Stimulated activated CD4-positive, alpha-beta T cell treated with anti-CD3 and anti-CD28 coated beads, Interleukin-15, amount 100 ng/mL, for 1 hour (primary cell): Measurements from ENCODE around the gene FBXL17.

Experiments
- DNase-seq, 2 donors: peaks; one replicate each; pipeline ENCODE4 v3.0.0-alpha.2; 2020; ENCODE audit warnings: low read depth in 1 of 2, low spot score in 1 of 2

The FBXL17 gene

DNA sequence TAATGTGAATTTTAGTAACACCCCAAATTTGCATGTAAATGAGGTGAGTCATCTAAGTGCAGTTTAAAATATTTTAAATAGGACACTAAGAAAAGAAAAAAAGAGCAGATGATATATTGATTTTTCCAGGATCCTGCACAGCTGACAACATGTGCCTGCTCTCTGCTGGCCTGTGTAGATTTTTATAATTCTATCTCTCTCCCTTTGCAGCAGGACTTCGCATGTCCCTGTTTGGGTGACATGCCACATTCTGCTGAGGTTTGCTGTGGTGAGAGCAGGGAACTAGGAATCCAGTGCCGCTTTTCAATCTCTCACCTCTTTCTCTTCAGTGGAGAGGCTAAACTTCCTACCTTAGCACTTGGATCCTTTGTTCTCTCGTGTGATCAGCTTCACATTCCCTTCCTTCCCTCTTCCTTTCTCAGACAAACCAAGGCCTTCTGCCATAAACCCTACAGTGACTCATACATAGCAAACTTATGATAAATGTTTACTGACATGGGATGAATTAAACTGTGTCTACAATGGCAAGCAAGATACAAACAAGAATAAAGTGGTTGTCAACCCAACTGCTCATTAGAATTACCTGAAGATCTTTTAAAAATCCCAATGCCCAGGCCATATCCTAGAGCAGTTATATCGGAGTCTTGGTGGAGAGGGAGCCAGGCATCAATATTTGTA, 512.3 kb downstream of the FBXL17 start:
- no peak for DNase-seq

DNA sequence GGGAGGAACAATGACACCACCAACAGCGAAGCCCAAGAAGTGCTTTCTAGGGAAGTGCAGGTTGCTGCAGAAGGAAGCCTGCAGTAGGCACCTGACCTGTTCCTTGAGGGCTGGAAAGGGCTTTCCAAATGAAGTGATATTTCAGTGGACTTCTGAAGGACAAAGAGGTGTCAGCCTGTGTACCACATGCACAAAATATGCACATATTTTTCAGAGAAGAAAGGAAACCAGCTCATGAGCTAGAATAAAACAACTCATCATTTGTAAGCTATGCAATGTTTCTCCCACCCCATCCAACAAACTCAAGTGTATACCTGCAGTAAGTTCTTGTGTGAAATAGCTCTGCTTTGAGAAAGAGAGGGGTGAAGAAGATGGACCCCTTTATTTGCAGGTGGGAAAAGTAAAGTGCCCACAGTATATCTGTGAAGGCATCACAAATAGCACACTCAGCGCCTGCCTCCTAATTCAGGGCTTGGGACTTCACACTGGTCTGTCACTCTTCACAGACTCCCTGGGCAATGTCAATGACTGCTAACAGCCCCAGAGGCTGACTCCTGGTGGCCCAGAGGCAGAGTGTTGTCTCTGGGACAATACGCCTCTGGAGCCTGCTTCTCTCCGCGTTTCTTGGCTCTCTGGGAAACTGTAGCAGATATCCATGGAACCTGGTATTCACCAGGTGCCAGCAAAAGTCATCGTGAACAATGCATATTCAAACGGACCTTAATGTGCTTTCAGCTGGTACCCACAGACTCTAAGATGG, 513.1 kb downstream of the FBXL17 start:
- no peak for DNase-seq

DNA sequence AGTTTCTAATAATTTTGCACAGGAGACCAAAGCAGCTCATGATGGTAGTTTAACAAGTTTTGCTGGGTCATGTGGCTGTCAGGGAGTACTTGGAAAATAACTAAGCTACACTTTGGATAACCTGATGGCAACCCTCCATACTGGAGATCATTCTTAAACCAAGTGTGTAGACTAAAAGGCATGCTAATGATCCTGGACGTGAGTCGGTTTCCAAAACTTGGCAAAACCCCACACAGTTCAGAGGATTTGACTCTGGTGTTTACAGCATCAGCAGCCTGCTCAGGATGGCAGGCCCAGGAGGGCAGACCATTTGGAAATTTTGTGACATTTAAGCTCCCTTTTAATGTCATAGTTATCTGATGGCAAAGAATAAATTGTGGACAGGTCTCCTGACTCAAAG, 514.6 kb downstream of the FBXL17 start:
- no peak for DNase-seq

DNA sequence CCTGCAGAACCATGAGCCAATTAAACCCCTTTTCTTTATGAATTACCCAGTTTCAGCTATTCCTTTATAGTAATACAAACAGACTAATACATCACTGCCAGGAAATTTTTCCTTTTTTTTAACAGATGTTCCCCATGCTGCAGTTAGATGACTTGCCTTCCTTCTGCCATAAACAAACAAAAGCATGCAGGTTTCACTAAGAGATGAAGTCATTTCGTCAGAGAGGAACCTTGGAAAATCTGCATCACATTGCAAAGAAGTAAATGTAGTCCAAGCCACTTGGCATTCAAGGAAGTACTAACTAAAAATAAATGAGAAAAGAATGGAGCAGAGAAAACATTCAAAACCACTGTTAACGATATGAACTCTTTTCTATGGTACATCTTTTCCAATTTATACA, 517.1 kb downstream of the FBXL17 start:
- DNase-seq = no peak

DNA sequence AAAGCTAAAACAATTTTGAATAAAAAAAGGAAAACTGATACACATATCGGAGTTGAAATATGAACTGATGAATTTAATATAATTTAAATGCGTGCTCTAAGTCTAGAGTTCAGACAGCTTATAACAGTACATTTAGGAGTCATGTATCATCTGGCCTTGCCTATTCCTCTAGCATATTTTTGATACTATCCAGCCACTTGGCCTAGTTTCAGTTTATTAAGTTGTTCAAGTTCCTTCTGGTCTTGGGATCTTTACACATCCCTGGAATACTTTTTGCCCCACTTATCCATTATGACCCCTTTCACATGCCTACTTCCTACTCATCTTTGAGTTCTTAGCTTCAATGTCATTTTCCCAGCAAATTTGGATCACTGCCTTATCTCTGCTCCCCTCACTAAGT, 518.8 kb downstream of the FBXL17 start:
- no peak for DNase-seq

DNA sequence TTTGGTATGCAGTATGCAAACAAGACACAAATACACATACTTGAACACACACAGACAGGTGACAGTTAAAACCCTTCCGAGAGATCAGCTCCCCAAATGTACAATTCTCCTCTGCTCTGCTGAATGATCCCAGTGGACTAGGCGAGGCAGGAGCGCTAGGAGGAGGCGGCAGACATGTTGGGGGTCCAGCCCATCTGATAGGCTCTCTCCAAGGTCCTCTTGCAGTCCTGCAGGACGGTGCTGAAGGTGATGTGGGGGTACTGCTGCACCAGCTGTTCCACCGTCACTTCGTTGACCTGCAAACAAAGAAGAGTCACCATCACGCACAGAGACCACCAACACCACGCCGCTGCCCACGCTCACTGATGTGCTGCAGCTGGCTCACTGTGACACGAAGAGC, 520.3 kb downstream of the FBXL17 start:
- DNase-seq = no peak

DNA sequence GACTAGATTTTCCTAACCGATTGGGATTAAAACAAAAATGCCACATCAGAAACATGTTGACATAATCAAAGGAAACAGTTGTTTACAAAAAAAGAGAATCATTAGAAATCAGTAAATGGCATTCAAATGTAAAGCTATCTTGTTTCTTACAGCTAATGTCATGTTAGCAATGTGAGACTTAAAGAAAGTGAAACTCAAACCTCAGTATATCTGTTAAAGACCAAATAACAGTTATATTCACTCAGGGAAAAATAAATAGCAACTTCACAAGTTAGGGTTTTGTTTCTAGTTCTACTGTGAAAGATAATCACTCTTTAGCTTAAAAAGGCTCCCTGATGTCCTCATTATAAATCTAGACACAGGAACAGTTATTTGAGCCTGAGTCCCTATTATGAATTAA, 521.9 kb downstream of the FBXL17 start:
- no peak for DNase-seq

DNA sequence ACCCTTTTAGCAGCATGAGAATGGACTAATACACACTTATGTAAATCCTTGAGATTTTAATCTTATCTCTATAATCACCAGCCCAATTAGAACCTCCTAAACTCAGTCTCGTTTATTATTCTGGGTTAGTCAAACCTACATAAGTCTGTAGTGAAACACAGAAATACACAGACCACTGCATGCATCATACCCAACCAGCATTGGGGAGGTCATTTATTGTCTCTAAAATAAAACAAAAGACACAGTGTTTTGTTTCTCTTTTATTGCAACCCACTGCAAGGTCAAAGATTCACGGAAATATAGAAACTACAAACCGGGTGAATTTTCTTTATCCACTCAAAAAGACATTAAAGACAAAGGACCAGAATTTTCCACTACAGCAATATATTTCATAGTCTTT, 523.1 kb downstream of the FBXL17 start:
- DNase-seq = no peak

DNA sequence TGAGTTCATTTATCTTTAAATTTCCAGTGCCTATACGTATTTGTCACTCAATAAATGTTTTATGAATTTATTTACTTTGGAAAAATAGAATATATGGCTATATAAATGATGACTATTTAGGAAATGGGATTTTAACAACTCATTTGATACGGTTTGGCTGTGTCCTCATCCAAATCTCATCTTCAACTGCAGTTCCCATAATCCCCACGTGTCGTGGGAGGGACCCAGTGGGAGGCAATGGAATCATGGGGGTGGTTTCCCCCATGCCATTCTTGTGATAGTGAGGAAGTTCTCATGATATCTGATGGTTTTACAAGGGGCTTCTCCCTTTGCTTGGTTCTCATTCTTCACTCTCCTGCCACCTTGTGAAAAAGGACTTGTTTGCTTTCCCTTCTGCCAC, 523.6 kb downstream of the FBXL17 start:
- no peak for DNase-seq

DNA sequence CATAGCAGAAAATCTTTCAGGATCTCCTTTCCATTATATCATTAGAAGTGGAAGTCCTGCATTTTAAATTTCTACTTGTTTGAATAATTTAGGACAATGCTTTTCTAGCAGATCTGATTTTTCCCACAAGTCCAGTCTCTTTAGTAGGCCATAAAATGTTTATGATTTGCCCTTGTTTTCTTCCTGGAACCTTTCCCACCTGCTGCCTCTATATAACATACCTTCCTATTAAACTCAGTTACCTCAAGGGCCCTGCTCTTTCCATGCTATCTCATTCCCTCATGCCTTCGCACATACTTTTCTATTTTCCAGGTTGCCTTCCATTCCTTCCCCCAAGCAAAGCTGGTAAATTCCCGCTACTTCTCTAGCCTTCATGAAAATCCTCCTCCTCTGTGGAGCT, 524.1 kb downstream of the FBXL17 start:
- no peak for DNase-seq

DNA sequence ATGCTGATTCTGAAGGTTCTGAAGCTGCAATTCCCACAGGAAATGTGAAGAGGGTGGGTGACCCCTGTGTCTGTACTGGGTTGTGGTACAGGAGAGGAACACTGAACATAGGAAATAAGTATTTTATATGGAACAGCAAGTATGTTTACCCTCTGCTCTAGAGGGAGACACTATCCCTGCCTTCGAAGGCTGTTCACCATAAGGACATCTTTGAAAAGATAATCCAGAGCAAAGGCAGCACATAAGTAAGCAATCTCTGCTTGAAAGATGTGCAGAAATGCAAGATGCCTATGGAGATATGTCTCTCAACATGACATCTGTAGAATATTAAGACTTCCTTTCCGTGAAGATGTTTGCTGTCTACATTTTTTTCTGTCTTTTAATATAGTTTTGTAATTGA, 526.7 kb downstream of the FBXL17 start:
- DNase-seq = no peak

DNA sequence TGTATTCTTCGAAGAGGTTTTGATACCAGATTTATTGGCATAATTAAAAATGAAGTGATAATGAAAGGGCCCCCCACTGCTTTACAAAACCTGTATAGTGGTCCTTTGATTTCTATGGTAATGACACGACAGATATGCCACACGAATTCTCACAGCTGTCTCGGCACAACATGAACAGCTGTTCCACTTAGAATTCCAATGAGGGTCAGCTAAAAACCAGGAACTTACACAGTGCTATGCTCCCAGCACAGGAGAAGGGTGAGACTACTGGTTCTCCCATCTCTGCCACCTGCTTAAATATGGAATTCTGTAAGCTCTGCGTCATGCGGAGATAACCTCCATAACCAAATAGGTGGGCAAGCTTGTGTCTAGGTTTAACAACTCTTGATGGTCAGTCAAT, 528.2 kb downstream of the FBXL17 start:
- DNase-seq = no peak

DNA sequence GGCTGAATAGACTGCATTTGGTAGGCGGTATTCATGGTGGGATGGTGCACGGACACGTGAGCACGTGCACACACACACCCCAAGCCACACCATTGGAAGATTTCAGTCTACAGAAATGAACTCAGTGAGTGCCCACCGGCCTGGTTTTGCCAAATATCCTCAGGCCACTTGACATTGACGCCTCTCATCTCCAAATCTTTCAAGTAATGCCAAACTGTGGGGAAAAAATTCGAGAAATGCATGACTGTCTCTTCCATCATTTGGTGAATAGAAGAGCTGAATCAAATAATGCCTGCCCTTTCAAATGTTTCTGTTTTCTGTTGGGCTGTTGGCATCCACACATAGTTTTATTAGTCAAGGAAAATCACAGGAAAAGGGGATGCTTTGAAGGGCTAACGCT, 528.9 kb downstream of the FBXL17 start:
- DNase-seq = no peak

DNA sequence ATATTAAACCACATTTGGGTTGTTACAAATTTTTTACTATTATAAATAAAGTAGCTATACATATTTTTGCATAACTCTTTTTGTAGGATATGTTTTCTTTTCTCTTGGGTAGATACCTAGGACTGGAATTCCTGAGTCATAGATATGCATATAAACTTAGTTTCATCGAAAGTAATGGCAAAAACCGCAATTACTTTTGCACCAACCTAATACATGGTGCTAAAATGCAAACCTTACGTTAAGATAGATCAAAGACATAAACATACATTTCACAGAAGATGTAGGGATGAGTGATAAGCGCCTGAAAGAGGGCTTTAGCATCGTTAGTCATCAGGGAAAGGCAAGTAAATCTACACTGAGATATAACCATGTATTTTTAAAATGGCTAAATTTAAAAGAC, 532.8 kb downstream of the FBXL17 start:
- DNase-seq = no peak

DNA sequence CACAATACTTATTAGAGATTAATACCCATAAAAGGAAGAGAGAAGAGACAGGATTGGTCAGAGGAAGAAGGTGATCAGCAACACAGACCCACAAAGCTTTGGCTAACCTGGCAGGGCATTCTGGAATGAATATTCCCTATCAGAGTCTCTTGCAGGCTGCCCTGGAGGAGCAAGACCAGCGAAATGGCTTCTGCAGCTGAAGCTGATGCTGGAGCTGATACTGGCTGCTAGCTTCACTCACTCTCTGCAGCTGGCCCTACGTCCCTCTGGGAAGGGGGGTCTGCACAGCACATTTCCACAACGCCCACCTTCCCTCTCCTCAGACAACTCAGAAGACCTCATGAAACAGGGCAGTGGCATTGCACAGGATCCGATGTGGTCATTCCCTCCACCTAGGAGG, 541.3 kb downstream of the FBXL17 start:
- no peak for DNase-seq

DNA sequence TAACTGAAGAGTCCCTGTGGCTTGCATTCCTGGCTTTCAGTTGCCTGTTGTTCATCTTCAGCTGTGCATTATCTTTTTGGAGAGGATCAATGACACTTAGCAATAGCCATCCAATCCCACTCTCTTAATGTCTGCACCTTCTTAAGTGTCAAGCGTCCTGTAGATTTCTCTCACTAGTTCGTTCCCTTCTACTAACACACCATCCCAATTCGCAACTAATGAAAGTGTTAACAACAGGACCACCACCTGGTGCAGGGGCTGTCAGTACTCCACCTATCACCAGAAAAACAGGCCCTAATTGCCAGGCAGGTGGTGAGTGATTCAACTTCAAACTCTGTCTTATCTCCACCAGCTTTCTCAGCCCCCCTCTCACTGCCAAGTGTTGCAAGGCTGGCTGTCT, 541.7 kb downstream of the FBXL17 start:
- DNase-seq = no peak

DNA sequence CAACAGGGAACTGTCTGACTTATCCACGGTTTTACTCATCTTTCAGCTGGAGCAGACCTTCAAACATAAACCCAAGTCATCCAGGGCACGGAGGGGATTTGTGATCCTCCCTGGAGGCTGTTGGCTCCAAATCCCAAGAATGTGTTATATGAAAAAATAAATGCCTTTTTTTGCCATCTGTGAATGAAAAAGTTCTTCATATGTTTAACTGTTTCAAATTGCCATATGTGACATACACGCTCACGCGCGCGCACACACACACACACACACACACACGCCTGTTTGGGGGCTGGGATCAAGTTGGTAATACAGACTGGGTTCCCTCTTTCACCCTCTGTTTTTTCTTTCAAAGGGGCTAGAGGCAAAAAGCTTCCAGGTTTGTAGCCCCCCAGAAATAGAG, 546.8 kb downstream of the FBXL17 start:
- DNase-seq = no peak

DNA sequence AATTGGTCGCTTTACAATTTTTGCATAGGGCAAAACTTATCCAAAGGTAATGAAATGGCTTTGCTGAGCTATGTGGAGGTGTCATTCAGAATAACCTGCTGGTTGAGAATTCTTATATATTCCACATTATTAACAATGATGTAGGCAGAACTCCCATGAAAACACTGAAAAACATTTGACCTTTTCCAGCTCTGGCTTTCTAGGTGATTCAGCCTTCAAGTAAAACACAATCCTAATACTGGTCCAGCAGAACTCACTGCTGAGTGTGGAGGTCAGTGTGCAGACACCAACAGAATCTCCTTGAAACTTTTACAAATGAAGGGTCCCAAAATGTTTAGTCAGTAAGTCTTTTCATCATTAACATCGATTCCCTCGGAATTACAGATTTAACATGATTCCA, 549.2 kb downstream of the FBXL17 start:
- DNase-seq = no peak

DNA sequence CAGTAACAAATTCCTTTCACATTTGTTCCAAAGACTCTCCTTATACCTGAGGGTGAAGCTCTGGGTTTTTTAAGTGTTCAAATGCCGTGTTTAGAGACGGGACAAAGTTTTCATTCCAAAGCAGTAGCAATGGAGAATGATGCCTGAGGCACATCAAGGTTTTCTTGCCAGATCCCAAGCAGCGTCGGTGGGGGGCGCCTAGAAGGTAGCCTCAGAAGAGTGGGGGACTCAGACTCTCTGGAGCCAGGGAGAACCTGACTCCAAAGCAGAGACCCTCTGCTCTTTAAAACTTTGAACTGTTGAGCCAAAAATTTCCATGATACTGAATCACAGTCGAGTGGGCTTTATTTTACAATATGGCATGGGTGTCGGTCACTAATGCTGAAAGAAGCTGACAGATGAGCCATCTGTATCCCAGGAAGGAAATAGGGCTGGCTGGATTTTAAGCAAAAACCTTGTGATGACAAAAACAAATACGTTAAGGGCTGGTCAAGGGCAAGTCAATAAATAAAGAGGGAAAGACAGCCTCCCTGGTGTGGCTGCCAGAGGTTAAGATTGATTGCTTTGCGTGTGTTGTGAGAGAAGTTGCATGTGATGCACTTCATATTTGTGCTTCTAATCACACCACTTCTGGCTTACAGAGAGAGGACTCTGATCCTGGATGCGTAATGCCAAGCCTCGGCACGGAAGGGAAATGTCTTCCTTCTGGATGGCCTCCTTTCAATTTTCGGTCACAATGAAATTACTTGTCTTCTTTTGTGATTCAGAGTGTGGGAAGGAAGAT, 550.1 kb downstream of the FBXL17 start:
- DNase-seq = no peak

DNA sequence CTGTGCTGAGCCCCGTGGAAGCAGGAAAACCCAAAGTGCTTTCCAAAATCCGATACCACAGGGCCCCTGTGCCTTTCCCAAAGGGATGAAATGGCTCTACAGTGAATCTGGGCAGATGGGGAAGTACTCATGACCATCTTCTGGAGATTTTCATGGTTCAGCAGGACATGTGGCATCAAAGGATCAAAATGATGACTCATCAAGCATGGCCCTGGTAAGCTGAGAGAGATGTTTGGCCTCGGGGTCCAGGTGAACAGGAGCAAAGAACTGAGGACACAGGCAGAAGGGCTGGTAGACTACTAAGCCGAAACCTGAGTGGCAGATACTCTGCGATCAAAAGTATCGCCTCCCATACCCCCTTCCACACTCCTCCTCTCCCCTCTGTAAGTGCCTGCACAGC, 551.1 kb downstream of the FBXL17 start:
- no peak for DNase-seq

DNA sequence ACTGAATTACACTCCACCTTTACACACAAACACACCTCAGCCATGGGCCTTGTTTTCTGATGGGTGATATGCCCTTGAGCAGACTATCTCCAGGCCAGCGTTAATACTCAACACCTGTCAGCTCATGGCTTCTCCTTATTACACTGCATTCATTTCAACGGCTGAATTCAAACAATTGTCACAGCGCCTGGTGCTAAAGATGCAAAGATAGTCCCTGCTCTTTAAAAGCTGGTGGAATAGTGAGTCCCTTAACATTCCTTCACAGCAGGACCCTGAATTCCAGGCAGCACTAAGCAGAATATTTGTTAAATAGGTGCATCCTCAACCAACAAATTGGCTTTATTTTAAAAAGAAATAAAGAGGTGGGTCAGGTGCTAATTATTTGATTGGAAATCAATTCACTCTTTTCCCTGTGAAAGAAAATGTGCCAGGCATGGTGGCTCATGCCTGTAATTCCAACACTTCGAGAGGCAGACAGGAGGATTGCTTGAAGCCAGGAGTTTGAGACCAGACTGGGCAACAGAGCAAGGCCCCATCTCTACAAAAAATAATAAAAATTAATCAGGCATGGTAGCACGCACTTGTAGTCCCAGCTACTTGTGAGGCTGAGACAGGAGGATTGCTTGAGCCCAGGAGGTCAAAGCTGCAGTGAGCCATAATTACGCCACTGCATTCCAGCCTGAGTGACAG, 555.4 kb downstream of the FBXL17 start:
- DNase-seq = no peak

DNA sequence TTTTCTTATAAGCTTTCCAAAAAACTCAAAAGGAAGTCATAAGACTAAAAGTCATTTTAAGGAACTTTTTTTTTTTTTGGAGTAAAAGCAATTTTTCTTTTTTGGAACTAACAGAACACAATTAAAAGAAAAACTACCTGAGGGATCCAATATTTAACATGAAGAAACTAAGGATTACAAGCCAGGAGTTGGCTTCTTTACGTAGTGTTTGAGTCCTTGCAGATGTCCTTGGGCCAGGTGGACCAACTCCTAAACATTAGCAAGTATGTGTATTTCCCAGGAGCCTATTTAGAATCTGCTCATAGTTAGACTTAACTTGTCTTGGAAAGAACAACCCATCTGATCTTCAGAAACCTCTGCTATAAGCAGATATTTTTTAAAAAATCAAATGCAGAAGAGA, 557.1 kb downstream of the FBXL17 start:
- no peak for DNase-seq
